ENCODE results near the gene SHISA5. TPM values are rescaled to one million over a fixed set of nuclear protein-coding genes. Genes with fewer than 3 reads are reported as not detected.

The SHISA5 gene
- total and polyA plus RNA-seq, 2 experiments from 2014 or later, result 86.0 to 92.3 TPM

DNA sequence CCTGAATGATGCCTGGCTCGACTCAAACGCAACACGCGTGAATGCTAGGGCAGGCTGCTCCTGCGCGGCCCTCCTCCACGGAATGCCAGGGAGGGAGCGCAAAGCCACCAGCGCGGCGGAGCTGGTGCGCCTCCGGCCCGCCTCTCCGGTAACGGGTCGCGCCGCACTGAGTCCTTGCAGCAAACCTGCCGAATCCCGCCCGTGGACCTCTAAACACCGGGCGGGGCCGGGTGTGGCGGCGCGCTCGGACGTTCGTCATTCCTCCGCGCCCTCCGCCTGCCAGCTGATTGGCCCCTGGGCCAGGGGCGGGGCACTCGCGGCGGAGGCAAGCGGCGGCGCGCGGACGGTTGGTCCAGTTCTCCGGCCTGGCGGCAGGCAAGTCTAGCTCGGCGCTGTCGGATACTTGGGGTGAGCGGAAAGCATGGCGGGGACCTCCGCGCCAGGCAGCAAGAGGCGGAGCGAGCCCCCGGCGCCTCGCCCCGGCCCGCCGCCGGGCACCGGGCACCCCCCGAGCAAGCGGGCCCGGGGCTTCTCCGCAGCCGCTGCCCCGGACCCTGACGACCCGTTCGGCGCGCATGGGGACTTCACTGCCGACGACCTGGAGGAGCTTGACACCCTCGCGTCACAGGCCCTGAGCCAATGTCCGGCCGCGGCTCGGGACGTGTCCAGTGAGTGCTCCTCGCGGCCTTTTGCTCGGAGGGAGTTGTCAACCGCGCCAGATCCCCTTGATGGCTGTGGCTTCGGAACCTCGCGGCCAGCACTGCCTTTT, 57.4 kb downstream of the SHISA5 start, which contains the start of gene ATRIP:
TSS of gene ATRIP (plus strand) at position 313 of the 769 bp plus-strand sequence. CDS start at position 422, 109 bp downstream.
- Histone ChIP-seq H3K36me3 (peaks cover 3% of the 10 kb centered on the region), H3K27ac (peak within 1 kb of the TSS; percentile 89), H3K4me3 (peak within 1 kb of the TSS; percentile 91), H3K4me1 (ENCODE audit: low read depth) (peaks cover 6% of the 10 kb centered on the region), H3K27me3 (no peaks in the 10 kb centered on the region), H3K9me3 (ENCODE audit: low read depth) (no peaks in the 10 kb centered on the region)
- peak; percentile 90 to 95 for DNase-seq (ENCODE audit: low read depth in 1 of 2, low spot score in 1 of 2)
- TF ChIP-seq, protein P1, sequence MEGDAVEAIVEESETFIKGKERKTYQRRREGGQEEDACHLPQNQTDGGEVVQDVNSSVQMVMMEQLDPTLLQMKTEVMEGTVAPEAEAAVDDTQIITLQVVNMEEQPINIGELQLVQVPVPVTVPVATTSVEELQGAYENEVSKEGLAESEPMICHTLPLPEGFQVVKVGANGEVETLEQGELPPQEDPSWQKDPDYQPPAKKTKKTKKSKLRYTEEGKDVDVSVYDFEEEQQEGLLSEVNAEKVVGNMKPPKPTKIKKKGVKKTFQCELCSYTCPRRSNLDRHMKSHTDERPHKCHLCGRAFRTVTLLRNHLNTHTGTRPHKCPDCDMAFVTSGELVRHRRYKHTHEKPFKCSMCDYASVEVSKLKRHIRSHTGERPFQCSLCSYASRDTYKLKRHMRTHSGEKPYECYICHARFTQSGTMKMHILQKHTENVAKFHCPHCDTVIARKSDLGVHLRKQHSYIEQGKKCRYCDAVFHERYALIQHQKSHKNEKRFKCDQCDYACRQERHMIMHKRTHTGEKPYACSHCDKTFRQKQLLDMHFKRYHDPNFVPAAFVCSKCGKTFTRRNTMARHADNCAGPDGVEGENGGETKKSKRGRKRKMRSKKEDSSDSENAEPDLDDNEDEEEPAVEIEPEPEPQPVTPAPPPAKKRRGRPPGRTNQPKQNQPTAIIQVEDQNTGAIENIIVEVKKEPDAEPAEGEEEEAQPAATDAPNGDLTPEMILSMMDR (IDR thresholded peaks at IDR 0.05; ENCODE audit: low read depth, low read length), result no peak

DNA sequence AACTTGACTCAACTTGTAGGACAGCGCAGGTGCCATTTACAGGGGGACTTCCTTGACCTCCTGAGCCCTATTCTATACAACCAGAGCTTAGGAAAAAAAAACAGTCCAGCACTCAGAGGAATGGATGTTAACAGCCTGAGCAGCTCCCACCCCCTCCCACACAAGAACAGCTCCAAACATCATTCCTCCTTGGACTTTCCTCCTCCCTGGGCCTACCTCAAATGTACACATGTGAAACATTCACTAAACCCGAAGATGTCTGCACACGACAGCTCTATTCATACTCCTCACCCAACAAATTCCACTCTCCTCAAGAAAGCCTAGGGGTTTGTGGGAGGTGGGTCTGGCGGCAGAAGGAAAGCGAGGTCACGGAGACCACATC, 57.9 kb downstream of the SHISA5 start:
- TF ChIP-seq, protein P1 (IDR thresholded peaks at IDR 0.05; ENCODE audit: low read depth, low read length), result no peak
- no peaks in the 10 kb centered on the region for H3K9me3 ChIP-seq (ENCODE audit: low read depth)
- peaks cover 12% of the 10 kb centered on the region for H3K4me1 ChIP-seq (ENCODE audit: low read depth)
- no peaks in the 10 kb centered on the region for H3K27me3 ChIP-seq
- H3K4me3 ChIP-seq, result peak overlapping the region; percentile 91
- peaks cover 3% of the 10 kb centered on the region for H3K36me3 ChIP-seq
- no peak for DNase-seq (ENCODE audit: low read depth in 1 of 2, low spot score in 1 of 2)
- H3K27ac ChIP-seq, result peak overlapping the region; percentile 89

DNA sequence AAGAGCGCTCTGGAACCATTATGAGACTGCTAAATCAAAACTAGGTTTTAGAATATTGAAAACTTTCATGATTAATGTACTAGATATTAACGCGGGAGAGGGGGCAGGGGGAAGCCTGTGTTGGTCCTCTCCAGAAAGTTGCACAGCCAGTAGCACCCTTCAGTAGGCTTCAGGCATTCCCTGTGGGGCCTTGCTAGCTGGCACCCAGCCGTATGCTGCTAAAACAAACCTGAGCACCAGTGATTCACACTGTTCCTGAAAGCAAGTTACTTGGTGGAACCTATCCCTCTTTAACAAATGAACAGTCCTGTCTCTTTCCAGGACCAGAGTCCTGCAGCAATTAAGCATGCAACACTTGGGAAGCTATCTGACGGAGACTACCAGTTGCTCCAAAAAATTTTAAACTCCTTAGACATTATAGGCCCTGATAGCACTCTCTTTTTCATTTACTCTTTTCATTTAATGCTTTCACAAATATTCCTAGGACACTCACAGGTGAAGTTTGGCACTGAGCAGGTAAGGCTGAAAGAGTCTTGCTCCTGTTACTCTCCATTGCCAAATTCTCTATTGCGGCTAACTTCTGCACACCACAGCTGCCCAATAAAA, 58.6 kb downstream of the SHISA5 start:
- Histone ChIP-seq H3K4me3 (no peak overlapping the region), H3K4me1 (ENCODE audit: low read depth) (peaks cover 15% of the 10 kb centered on the region), H3K36me3 (peaks cover 3% of the 10 kb centered on the region), H3K27ac (no peak overlapping the region), H3K27me3 (no peaks in the 10 kb centered on the region), H3K9me3 (ENCODE audit: low read depth) (no peaks in the 10 kb centered on the region)
- TF ChIP-seq, protein P1 (IDR thresholded peaks at IDR 0.05; ENCODE audit: low read depth, low read length), result no peak
- no peak for DNase-seq (ENCODE audit: low read depth in 1 of 2, low spot score in 1 of 2)

DNA sequence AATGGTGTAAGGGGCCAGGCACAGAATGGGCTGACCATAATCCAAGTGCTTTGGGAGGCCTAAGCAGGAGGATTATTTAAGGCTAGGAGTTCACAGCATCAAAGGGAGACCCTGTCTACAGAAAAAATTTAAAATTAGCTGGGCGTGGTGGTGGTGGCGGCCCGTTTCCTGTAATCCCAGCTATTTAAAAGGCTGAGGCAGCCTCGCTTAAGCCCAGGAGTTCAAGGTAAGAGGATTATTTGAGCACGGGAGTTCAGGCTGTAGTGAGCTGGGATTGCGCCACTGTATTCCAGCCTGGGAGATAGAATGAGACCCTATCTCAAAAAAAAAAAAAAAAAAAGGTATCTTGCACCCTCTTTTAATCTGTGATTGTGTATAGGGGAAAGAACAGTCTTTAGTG, 62.0 kb downstream of the SHISA5 start:
- Histone ChIP-seq H3K4me3 (no peak overlapping the region), H3K9me3 (ENCODE audit: low read depth) (no peaks in the 10 kb centered on the region), H3K27ac (no peak overlapping the region), H3K27me3 (no peaks in the 10 kb centered on the region), H3K4me1 (ENCODE audit: low read depth) (peaks cover 9% of the 10 kb centered on the region), H3K36me3 (peaks cover 3% of the 10 kb centered on the region)
- DNase-seq (ENCODE audit: low read depth in 1 of 2, low spot score in 1 of 2), result no peak
- TF ChIP-seq, protein P1 (IDR thresholded peaks at IDR 0.05; ENCODE audit: low read depth, low read length), result no peak

DNA sequence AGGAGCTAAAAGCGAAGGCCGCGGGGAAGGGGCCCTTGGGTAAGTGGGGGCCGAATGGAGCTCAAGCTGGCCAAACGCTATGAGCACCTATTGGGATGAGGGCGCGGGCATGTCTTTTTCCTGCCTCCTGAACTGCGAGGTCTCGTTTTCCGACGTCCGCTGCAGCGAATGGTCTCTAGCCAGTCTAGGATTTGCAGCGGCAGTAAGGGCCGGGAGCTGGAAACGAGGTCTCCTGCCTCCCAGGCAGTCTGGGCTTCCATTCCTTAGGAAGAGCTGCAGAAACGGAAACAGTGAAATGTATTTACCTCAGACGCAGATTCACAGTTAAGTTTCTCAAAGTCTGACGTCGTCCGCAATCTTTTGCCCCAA, 63.4 kb downstream of the SHISA5 start:
- TF ChIP-seq, protein P1 (IDR thresholded peaks at IDR 0.05; ENCODE audit: low read depth, low read length), result no peak
- peaks cover 3% of the 10 kb centered on the region for H3K36me3 ChIP-seq
- H3K27me3 ChIP-seq, result no peaks in the 10 kb centered on the region
- H3K9me3 ChIP-seq (ENCODE audit: low read depth), result no peaks in the 10 kb centered on the region
- peak overlapping the region; percentile 84 for H3K27ac ChIP-seq
- peaks cover 9% of the 10 kb centered on the region for H3K4me1 ChIP-seq (ENCODE audit: low read depth)
- DNase-seq (ENCODE audit: low read depth in 1 of 2, low spot score in 1 of 2), result peak; percentile 36 to 41
- peak overlapping the region; percentile 73 for H3K4me3 ChIP-seq
